ENCODE measurements around the gene GNAL. TPM values are rescaled to one million over a fixed set of nuclear protein-coding genes. Genes with fewer than 3 reads are reported as not detected.
A peak's percentile ranks its signal among the peaks of the same experiment; 100 is the strongest.

GNAL gene
- total RNA-seq, 4 donors from 2014 or later: 4.4 to 35.4 (median 9.1) TPM

DNA sequence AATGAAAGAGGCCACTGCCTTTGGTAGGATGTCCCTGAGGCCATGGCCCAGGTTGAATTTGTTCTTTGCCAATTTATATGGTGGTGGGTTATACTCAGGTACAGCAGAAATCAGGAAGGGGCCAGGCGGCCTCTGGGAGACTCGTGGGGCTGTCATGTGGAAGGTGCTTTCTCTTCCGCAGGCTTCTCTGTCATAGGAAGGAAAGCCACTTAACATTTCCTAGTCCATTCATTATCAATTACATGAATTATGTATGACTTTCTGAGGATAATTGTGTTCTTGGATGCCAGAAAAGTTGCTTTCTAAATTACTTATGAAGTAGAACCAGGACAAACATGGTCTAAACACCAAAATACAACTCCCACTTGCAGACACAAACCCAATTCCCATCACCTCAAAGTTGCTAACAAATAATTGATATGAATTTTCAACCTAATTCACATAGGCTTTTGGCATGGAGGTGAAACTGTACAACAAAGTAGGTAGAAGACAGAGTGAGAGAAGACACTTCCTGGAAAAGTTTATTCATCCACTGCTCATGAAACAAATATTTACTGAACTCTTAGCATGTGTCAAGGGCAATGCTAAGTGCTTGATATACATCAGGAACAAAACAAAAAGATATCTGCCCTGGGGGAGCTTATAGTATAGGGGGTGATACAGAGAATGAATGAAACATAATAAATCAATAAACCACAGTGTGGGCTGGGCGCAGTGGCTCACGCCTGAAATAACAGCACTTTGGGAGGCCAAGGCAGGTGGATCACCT lies 111.7 kb downstream of the GNAL start:
- Histone ChIP-seq H3K4me1 (no peaks in the 10 kb centered on the region), H3K4me3 (no peak overlapping the region), H3K27ac (no peak overlapping the region), H3K9me3 (no peaks in the 10 kb centered on the region), H3K27me3 (no peaks in the 10 kb centered on the region), H3K36me3 (no peaks in the 10 kb centered on the region)
- TF ChIP-seq POLR2A (IDR thresholded peaks at IDR 0.05): no peak
- TF ChIP-seq, protein P1, sequence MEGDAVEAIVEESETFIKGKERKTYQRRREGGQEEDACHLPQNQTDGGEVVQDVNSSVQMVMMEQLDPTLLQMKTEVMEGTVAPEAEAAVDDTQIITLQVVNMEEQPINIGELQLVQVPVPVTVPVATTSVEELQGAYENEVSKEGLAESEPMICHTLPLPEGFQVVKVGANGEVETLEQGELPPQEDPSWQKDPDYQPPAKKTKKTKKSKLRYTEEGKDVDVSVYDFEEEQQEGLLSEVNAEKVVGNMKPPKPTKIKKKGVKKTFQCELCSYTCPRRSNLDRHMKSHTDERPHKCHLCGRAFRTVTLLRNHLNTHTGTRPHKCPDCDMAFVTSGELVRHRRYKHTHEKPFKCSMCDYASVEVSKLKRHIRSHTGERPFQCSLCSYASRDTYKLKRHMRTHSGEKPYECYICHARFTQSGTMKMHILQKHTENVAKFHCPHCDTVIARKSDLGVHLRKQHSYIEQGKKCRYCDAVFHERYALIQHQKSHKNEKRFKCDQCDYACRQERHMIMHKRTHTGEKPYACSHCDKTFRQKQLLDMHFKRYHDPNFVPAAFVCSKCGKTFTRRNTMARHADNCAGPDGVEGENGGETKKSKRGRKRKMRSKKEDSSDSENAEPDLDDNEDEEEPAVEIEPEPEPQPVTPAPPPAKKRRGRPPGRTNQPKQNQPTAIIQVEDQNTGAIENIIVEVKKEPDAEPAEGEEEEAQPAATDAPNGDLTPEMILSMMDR (IDR thresholded peaks at IDR 0.05 in 4 of 5, conservative IDR thresholded peaks at IDR 0.05 in 1 of 5): no peak
- in situ Hi-C loops (cut with MboI; ENCODE audit: low sequenced_read_pairs in 4 of 4) (no loop called here), intact Hi-C loops (cut with DNase I; ENCODE audit: low total_unique reads) (no loop called here)
- no peak for ATAC-seq
- DNase-seq: no peak

DNA sequence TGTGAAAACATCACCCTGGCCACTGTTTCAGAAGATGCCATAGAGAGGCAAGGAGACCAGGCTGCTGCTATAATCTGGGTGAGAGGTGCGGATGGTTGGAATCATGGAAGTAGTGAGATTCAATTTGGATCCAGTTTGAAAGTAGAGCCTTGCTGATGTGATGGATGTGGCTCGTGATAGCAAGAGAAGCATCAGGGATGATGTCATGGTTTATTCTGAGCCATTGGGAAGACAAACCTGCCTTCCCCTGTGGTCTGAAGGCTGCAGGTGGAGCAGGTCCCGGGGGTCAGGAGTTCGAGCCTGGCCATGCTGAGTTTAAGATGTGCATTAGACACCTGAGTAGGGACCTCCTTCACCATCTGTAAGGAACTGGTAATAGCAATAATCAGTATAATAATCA lies 112.5 kb downstream of the GNAL start:
- DNase-seq: no peak
- Histone ChIP-seq H3K9me3 (no peaks in the 10 kb centered on the region), H3K27me3 (no peaks in the 10 kb centered on the region), H3K36me3 (no peaks in the 10 kb centered on the region), H3K4me3 (no peak overlapping the region), H3K4me1 (peaks cover 0 to 5% of the 10 kb centered on the region in 2 donors), H3K27ac (no peak overlapping the region)
- in situ Hi-C loops (cut with MboI; ENCODE audit: low sequenced_read_pairs in 4 of 4): no loop called here
- TF ChIP-seq, protein P1 (IDR thresholded peaks at IDR 0.05 in 4 of 5, conservative IDR thresholded peaks at IDR 0.05 in 1 of 5): no peak
- TF ChIP-seq POLR2A (IDR thresholded peaks at IDR 0.05): no peak
- no peak for ATAC-seq
- intact Hi-C loops (cut with DNase I; ENCODE audit: low total_unique reads): no loop called here

DNA sequence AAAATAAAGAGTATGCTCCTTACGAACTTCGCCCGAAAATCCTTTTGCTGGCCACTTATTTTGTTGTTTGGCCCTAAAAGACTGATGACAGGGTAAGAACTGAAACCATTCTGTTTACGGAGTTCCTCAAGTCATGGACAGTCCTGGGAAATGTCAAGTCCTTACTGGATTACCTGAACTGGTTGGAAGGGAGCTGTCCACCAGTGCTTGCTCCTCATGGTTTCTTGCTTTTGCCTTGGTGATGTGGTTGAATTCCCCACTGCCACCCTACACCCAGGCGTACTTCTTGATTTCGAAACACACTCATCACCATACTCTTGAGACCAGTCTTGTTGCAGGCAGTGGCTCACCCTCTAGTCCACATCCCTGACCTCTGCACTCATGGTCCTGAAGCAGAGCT lies 113.1 kb downstream of the GNAL start:
- peaks cover 0 to 5% of the 10 kb centered on the region in 2 donors for H3K4me1 ChIP-seq
- DNase-seq (no peak), ATAC-seq (no peak)
- no peaks in the 10 kb centered on the region for H3K36me3 ChIP-seq
- H3K9me3 ChIP-seq: no peaks in the 10 kb centered on the region
- no peaks in the 10 kb centered on the region for H3K27me3 ChIP-seq
- intact Hi-C loops (cut with DNase I; ENCODE audit: low total_unique reads) (no loop called here), in situ Hi-C loops (cut with MboI; ENCODE audit: low sequenced_read_pairs in 4 of 4) (no loop called here)
- H3K4me3 ChIP-seq: no peak overlapping the region
- no peak overlapping the region for H3K27ac ChIP-seq
- TF ChIP-seq POLR2A (IDR thresholded peaks at IDR 0.05): no peak
- TF ChIP-seq, protein P1 (IDR thresholded peaks at IDR 0.05 in 4 of 5, conservative IDR thresholded peaks at IDR 0.05 in 1 of 5): no peak

DNA sequence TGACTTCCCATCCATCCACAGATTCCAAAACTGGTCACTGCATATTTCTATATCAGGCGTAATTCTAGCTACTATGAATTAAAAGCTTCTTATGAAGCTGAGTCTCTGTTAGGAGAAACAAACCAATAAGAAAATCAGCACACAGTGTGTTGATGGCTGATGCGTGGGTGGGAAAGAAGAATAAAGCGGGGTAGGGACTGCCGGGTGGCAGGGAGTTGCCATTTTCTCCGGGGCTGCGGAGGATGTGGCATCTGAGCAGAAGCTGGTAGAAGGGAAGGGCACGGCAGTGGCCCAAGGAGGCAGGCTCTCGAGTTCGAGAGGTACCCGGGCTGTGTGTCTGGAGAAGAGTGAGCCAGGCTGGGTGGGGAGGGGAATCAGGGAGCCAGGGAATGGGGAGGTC lies 113.5 kb downstream of the GNAL start:
- Histone ChIP-seq H3K36me3 (no peaks in the 10 kb centered on the region), H3K9me3 (no peaks in the 10 kb centered on the region), H3K27me3 (no peaks in the 10 kb centered on the region), H3K27ac (no peak overlapping the region), H3K4me1 (peaks cover 0 to 5% of the 10 kb centered on the region in 2 donors), H3K4me3 (no peak overlapping the region)
- ATAC-seq (no peak), DNase-seq (no peak)
- in situ Hi-C loops (cut with MboI; ENCODE audit: low sequenced_read_pairs in 4 of 4): no loop called here
- no peak for TF ChIP-seq POLR2A (IDR thresholded peaks at IDR 0.05)
- intact Hi-C loops (cut with DNase I; ENCODE audit: low total_unique reads): no loop called here

DNA sequence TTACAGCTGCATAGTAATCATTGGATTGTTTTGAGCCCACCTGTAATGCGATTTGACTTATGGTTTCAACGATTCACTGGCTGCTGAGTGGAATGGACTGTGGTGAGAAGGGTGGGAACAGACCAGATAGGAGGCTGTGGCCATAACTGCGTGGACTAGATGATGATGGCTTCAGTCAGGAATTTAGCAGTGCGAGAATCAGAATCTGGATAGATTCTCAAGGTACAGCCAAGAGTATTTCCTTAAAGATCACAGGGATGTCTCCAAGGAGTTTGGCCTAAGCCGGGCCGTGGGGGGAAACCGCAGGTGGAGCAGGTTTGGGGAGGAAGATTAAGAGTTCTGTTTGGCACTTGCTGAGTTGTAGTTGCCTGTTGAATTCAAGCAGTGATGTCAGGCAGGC lies 118.2 kb downstream of the GNAL start:
- no peak overlapping the region for H3K4me3 ChIP-seq
- no peaks in the 10 kb centered on the region for H3K27me3 ChIP-seq
- no peak for DNase-seq
- intact Hi-C loops (cut with DNase I; ENCODE audit: low total_unique reads): loop anchor here (5.0 kb wide), 2 partner anchors 40 to 65 kb away; no protein-coding TSS in a partner anchor
- in situ Hi-C loops (cut with MboI; ENCODE audit: low sequenced_read_pairs in 4 of 4): no loop called here
- H3K27ac ChIP-seq: peak overlapping the region in 2 of 4 donors; percentile 49 to 63
- no peaks in the 10 kb centered on the region for H3K36me3 ChIP-seq
- TF ChIP-seq POLR2A (IDR thresholded peaks at IDR 0.05): no peak
- TF ChIP-seq, protein P1 (IDR thresholded peaks at IDR 0.05 in 4 of 5, conservative IDR thresholded peaks at IDR 0.05 in 1 of 5): no peak
- H3K9me3 ChIP-seq: no peaks in the 10 kb centered on the region
- peaks cover 0 to 5% of the 10 kb centered on the region in 2 donors for H3K4me1 ChIP-seq
- ATAC-seq: no peak
